Heart left ventricle (tissue), 16 donors: Measurements from ENCODE around the gene SLC18B1. TPM values are rescaled to one million over a fixed set of nuclear protein-coding genes. Genes with fewer than 3 reads are reported as not detected.

Experiments used
- ATAC-seq, 4 donors: fragments of 200-7000 bp; cut with Tn5 transposase; one replicate each; pipeline ENCODE4 v1.9.1; 2020 to 2022; ENCODE audit warnings: moderate library complexity in 4 of 4, mild to moderate bottlenecking in 3 of 4, moderate number of reproducible peaks in 1 of 4
- DNase-seq, 5 donors: peaks; one replicate each; pipeline ENCODE4 v3.0.0-alpha.2; 2020
- H3K27ac ChIP-seq, 12 donors: fragments of 200-600 bp; sonication (generic) in 4 of 12; one replicate each; pipeline versions ENCODE4 v1.5.0 to v1.8.0; 2016 to 2022; ENCODE audit warnings: mild to moderate bottlenecking in 2 of 12
- H3K27me3 ChIP-seq, 9 donors: fragments of 200-600 bp; sonication (generic) in 2 of 9; one replicate each; pipeline versions ENCODE4 v1.5.1 to v1.8.0; 2016 to 2022; ENCODE audit warnings: mild to moderate bottlenecking in 3 of 9
- H3K36me3 ChIP-seq, 9 donors: fragments of 200-600 bp; sonication (generic) in 2 of 9; one replicate each; pipeline versions ENCODE4 v1.5.0 to v1.8.0; 2018 to 2022; ENCODE audit warnings: mild to moderate bottlenecking in 2 of 9
- H3K4me1 ChIP-seq, 12 donors: fragments of 200-600 bp; sonication (generic) in 4 of 12; one replicate each; pipeline versions ENCODE4 v1.5.0 to v1.8.0; 2016 to 2022; ENCODE audit warnings: mild to moderate bottlenecking in 3 of 12
- H3K4me3 ChIP-seq, 12 donors: fragments of 200-600 bp; sonication (generic) in 4 of 12; one replicate each; pipeline versions ENCODE4 v1.5.0 to v1.8.0; 2017 to 2022; ENCODE audit warnings: mild to moderate bottlenecking in 9 of 12, moderate library complexity in 4 of 12
- H3K9me3 ChIP-seq, 12 donors: fragments of 200-600 bp; sonication (generic) in 4 of 12; one replicate each; pipeline versions ENCODE4 v1.5.0 to v1.8.0; 2016 to 2022; ENCODE audit warnings: mild to moderate bottlenecking in 1 of 12
- POLR2A ChIP-seq, 2 donors: fragments of 450-650 bp; IDR thresholded peaks; one replicate each; pipeline ENCODE4 v1.6.1; 2017; ENCODE audit warnings: antibody characterized with exemption in 2 of 2, mild to moderate bottlenecking in 2 of 2, moderate library complexity in 2 of 2
- WGBS, 4 donors: extraction: QIAGEN DNeasy Blood & Tissue Kit in 2 of 4; methylation state at CpG; one replicate each; pipeline versions ENCODE4 v1.1.5 to v1.1.7; 2013 to 2018; 5-methylcytosine and 5-hydroxymethylcytosine counted together
- intact Hi-C, 10 donors: fragments of 100-400 bp; cut with DNase I; formaldehyde crosslinking; loops; one replicate each; pipeline versions ENCODE4 v1.11.1 to v1.14.2; 2022
- polyA plus RNA-seq, 2 donors: library from polyadenylated mRNA; stranded (reverse); fragments of 200-250 nt; gene quantifications; one replicate each; pipeline ENCODE4 v1.2.3, GENCODE V29; 2013
- total RNA-seq, 9 donors: library from RNA; depleted of rRNA in 2 of 9; stranded (reverse); fragments of >200 nt in 2 of 9; fragmentation: NEBNext Ultra II Directional in 3 of 9; extraction: Animal tissue kit (Norgen Biotek cat#: 25700) in 3 of 9; gene quantifications; one replicate each; pipeline versions ENCODE4 v1.1.0 to v1.2.4, GENCODE V29; 2016 to 2023
- TF ChIP-seq, protein P1 (sequence below), 12 donors: fragments of 200-600 bp; sonication (generic) in 4 of 12; IDR thresholded peaks; one replicate each; pipeline versions ENCODE4 v1.5.0 to v1.8.0; 2018 to 2022; ENCODE audit warnings: antibody characterized with exemption in 12 of 12, mild to moderate bottlenecking in 5 of 12
- donor health status: ischemic (EF 13 %, LVEDD 7.1; RV severe dilation, severe dysfunction).
- donor health status: healthy with polysubstance abuse.
- donor health status: DM: no; HTN: yes; CAD: no.
- donor health status: DM: no; HTN: no; CAD: no.
- donor health status: ischemic (EF 25% LVEDD 6.9; RV normal size, moderate dysfunction).
- donor health status: ischemic (EF 25% LVEDD 5.7; RV mildly dilated, moderate dysfunction).
- donor health status: healthy.
- donor health status: DM: yes; HTN: yes; CAD: no.
- donor health status: ischemic (EF 35%, LVEDD 5.7; RV mildly dilated, moderate dysfunction).
- donor health status: nonischemic (EF 11% LVEDD 7.7; RV severe dilation, severe dysfunction).
- donor health status: DM: yes; HTN: yes; CAD: no.
- donor health status: PGD.
- donor health status: ischemic (EF 29% LVEDD 5.4; RV normal size, mild dysfunction).
- donor health status: nonischemic (EF 23%, LVEDD 6.1; RV moderate dilation, normal function).

SLC18B1 gene
- total and polyA plus RNA-seq, 11 donors: 1.1 to 7.4 (median 2.8) TPM

DNA sequence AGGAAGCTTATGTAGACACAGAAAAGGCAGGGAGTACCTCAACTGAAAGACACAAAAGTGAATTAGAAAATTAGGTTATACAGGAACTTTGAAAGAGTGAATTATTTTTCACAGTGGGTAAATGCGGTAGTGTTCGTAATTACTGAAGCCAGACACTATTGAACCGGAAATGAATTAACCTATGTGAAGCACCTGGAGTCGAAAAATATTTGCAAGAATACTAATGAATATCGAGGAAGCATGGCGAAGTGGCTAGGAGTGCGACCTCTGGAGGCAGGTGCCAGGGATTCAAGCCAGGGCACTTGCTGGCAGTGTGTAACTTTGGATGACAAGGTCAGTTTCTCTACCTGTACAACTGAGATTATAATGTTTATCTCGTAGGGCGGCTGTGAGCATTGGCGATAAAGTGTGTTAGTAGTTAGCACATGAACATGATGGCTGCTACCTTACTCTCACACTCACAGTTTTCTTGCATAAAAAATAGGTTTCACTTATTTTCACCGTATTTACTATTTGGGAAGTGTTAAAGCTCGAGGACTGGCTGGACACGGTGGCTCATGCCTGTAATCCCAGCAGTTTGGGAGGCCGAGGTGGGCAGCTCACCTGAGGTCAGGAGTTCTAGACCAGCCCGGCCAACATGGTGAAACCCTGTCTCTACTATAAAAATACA lies 567 bp upstream of the SLC18B1 start:
- peaks cover 0 to 9% (median 1%) of the 10 kb centered on the region in 12 donors for H3K4me1 ChIP-seq
- DNase-seq (peak; percentile 64 to 77 (median 73)), ATAC-seq (peak; percentile 79 to 94 (median 88))
- peaks cover 0 to 7% (median 0%) of the 10 kb centered on the region in 9 donors for H3K36me3 ChIP-seq
- H3K27me3 ChIP-seq: no peaks in the 10 kb centered on the region
- peak overlapping the region in 11 of 12 donors; percentile 36 to 92 (median 72) for H3K4me3 ChIP-seq
- 20 to 23% (median 22%) methylated on average over 15 of the region's 15 CpGs for WGBS, 4 donors
- no peak for TF ChIP-seq POLR2A (IDR thresholded peaks at IDR 0.05)
- TF ChIP-seq, protein P1, sequence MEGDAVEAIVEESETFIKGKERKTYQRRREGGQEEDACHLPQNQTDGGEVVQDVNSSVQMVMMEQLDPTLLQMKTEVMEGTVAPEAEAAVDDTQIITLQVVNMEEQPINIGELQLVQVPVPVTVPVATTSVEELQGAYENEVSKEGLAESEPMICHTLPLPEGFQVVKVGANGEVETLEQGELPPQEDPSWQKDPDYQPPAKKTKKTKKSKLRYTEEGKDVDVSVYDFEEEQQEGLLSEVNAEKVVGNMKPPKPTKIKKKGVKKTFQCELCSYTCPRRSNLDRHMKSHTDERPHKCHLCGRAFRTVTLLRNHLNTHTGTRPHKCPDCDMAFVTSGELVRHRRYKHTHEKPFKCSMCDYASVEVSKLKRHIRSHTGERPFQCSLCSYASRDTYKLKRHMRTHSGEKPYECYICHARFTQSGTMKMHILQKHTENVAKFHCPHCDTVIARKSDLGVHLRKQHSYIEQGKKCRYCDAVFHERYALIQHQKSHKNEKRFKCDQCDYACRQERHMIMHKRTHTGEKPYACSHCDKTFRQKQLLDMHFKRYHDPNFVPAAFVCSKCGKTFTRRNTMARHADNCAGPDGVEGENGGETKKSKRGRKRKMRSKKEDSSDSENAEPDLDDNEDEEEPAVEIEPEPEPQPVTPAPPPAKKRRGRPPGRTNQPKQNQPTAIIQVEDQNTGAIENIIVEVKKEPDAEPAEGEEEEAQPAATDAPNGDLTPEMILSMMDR (IDR thresholded peaks at IDR 0.05): peak; percentile 50 to 86 (median 73)
- H3K27ac ChIP-seq: peak overlapping the region in 8 of 12 donors; percentile 47 to 87 (median 72)
- intact Hi-C loops: loop anchor here in 7 of 10 donors (1.0 to 10.0 kb wide), 4 partner anchors 124 to 264 kb away; partner anchors contain the start of gene TAAR9 (in 2 of the 7)
- peaks cover 0 to 14% (median 0%) of the 10 kb centered on the region in 12 donors for H3K9me3 ChIP-seq

DNA sequence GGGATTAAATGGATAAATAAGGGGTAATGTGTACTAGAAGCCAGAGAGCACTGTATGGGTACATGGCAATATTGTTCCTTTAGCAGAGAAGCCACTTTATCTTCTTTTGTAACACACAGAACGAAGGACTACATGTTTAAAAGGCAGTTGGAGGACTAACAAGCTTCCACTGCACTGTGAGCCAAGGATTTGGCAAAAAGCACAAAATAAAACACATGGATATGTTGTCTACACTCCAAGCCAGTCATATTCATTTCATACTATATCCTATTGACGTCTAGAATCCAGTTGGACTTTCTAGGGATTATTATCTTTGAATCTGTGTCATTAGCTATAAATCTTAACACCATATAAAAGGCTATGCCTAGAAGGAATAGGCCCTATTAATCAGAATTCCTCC lies 3.0 kb downstream of the SLC18B1 start:
- WGBS, 4 donors: 75 to 84% (median 83%) methylated on average over 2 of the region's 2 CpGs
- Histone ChIP-seq H3K27ac (no peak overlapping the region), H3K4me3 (no peak overlapping the region), H3K4me1 (peaks cover 0 to 23% (median 1%) of the 10 kb centered on the region in 12 donors), H3K9me3 (no peaks in the 10 kb centered on the region), H3K36me3 (peaks cover 0 to 12% (median 0%) of the 10 kb centered on the region in 9 donors), H3K27me3 (no peaks in the 10 kb centered on the region)
- intact Hi-C loops: loop anchor here in 4 of 10 donors (10.0 kb wide), 2 partner anchors 121 to 261 kb away; partner anchors contain the start of gene TAAR9 (in 2 of the 4)
- TF ChIP-seq, protein P1 (IDR thresholded peaks at IDR 0.05): no peak
- TF ChIP-seq POLR2A (IDR thresholded peaks at IDR 0.05): no peak
- no peak for DNase-seq
- no peak for ATAC-seq

DNA sequence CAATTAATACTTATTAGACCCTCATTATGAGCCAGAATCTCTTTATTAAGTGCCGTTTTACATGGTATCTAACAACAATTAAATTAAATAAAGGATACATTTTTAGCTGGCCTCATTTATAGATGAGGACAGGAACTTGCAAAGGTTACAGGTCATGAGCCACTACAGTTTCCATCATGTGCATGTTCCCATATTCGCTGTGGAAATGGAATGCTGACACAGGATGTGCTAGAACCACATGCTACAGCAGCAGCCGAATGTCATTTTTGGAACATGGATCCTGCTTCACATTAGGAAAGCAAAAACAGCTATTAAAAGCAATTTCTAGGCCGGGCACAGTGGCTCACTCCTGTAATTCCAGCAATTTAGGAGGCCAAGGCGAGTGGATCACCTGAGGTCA lies 5.9 kb downstream of the SLC18B1 start:
- intact Hi-C loops: loop anchor here in 4 of 10 donors (10.0 kb wide), 2 partner anchors 118 to 258 kb away; partner anchors contain the start of gene TAAR9 (in 2 of the 4)
- no peak for DNase-seq
- Histone ChIP-seq H3K9me3 (no peaks in the 10 kb centered on the region), H3K4me1 (peaks cover 0 to 25% (median 0%) of the 10 kb centered on the region in 12 donors), H3K27me3 (no peaks in the 10 kb centered on the region), H3K27ac (peak overlapping the region in 1 of 12 donors; percentile 38), H3K36me3 (peaks cover 0 to 31% (median 0%) of the 10 kb centered on the region in 9 donors), H3K4me3 (no peak overlapping the region)
- TF ChIP-seq POLR2A (IDR thresholded peaks at IDR 0.05): no peak
- TF ChIP-seq, protein P1 (IDR thresholded peaks at IDR 0.05): no peak
- no peak for ATAC-seq
- WGBS, 4 donors: 77 to 86% (median 83%) methylated on average over 5 of the region's 5 CpGs

DNA sequence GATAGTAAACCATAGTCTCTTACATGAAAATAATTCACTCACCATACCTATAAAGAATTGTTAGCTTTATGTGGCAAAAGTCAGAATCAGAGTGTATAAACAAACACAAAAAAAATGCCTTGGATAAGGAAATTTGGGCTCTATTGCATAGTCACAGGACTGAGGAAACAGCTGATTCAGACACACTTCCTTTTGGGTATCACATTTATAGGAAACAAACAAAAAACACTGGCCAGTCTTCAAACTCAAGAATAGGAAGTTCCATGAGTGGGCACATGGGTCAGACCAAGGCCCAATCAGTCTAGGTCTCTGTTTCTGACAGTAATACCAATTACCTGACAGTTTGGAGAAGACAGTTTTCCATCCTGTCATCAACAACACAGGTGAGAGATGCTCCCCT lies 8.0 kb downstream of the SLC18B1 start:
- no peak for DNase-seq
- H3K36me3 ChIP-seq: peaks cover 0 to 37% (median 0%) of the 10 kb centered on the region in 9 donors
- peaks cover 0 to 23% (median 0%) of the 10 kb centered on the region in 12 donors for H3K4me1 ChIP-seq
- H3K4me3 ChIP-seq: no peak overlapping the region
- ATAC-seq: peak in 2 of 4 donors; percentile 48 to 76
- H3K9me3 ChIP-seq: no peaks in the 10 kb centered on the region
- TF ChIP-seq POLR2A (IDR thresholded peaks at IDR 0.05): no peak
- TF ChIP-seq, protein P1 (IDR thresholded peaks at IDR 0.05): no peak
- intact Hi-C loops: loop anchor here in 4 of 10 donors (10.0 kb wide), 2 partner anchors 116 to 256 kb away; partner anchors contain the start of gene TAAR9 (in 2 of the 4)
- no peaks in the 10 kb centered on the region for H3K27me3 ChIP-seq
- H3K27ac ChIP-seq: peak overlapping the region in 1 of 12 donors; percentile 27
